T1000 (cell line): ENCODE measurements around the gene HCAR3.
A peak's percentile ranks its signal among the peaks of the same experiment; 100 is the strongest.
"Not testable (repeated sequence)": the region's sequence is repeated elsewhere in the genome, so short reads cannot be mapped to it uniquely, and the experiment has no call there.

ENCODE experiments used
- DNase-seq: peaks from one replicate; lab custom pipeline; 2025; ENCODE audit warnings: mixed read lengths; lab: John Stamatoyannopoulos, UW

Gene HCAR3

DNA sequence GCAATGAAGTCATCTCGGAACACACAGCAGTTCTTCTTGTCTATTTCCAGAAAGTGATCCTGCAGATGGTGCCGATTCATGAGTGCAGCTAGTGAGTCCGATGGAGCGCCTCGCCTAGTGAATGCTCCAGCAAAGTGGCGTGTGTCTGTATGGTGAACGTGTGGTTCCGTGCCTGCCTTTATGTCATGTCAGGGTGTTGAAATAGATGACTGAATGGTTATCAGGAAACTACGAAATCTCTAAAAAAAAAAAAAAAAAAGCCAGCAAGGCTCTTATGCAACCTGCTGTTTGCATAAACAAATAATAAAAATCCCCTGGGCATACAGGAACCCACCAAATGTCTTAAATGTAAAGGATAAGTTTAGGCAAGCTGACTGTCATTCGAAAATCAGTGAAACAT is at the start of gene HCAR3:
HCAR3 (minus strand) TSS at position 154 of the 400 bp plus-strand sequence; CDS start at position 80, 74 bp downstream.
- not testable (repeated sequence) for DNase-seq

DNA sequence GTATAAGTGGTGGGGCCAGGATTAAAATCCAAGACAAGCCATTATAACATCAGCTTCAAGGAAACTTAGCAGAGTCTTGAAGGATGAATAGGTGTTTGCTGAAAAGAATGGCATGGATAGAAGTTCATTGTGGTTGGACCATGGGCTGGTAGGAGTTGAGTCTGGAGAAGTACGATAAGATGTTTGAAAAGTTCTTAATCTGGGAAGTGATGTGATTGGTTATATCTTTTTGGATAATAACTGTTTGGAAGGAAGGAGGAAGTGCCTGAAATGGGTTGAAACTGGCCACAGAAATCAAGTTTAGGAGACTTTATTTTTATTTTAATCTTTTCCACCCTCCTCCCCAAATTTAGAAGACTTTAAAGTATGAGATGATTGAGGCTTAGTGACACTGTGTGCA is 41.0 kb upstream of the HCAR3 start:
- DNase-seq: no peak

DNA sequence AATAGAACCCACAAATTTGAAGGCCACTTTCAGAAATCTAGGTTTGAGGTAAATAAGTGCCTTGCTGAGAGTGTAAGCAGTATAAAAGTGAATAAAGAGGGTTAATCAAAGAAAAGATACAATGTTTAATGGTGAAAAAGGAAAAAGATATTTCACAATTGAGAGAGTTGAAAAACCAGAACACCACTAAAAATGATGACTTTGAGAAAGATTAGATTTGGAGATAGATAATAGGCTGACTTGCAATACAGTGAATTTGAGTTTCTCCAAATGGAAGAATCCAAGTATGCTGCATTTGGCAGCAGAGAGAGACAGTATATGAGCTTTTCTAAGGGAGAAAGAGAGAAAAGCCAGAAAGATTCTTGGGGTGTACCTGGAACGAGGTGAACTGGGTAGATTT is 38.2 kb upstream of the HCAR3 start:
- DNase-seq: no peak

DNA sequence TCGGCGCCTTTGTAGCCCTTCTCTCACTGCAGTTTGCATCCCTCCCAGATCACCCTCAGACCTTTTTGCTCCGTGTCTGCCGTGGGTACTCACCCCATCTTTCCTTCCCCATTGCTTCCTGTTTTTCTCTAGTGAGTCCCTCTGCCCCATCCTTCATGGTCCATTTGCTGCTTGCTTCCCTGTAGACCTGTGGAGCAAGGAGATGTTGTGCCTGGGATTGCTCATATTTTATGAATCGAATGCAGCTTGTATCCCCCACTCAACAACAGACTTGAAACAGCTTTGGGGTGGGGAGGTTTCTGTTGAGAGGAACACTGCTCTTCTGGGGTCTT is 36.7 kb upstream of the HCAR3 start:
- DNase-seq: no peak

DNA sequence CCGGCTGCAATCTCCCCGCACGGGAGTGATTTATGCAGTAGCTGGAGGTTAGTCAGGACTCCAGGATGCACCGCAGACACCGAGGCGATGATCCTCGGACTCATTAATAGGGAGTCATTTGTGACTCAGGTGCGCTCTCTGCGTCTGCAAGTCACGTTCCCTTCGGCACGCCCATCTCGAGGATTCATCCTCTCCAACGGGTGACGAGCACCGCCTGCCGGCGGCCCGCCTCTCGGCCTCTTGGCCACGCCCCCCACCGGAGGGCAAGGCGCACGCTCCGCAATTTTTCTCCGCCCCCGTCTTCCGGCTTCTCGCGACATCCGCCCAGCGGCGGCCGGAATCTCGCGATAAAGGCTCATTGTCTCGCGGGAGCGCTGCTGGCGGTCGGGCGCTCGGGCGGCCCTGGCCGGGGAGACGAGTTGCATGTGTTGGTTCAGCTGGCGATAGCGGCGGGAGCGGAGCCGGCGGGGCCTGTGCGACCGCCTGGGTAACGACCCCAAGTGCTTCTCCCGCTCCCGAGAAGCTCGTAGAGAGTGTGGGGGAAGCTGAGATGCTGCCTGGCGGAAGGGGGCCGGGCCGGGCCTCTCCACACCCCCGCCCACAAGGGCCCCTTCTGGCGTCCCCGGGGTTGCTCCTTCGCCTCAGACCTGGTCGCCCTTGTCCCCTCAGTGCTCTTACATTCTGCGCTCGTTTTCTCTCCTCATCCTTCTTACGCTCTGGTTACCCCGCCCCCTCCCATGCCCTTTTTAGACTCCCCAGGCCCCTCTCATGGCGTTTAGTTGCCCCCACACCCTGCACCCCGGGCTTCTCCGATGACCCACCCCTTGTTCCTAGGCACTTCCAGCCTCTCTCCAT is 36.1 kb upstream of the HCAR3 start, which contains the start of gene DENR:
DENR (plus strand) TSS at position 361 of the 855 bp plus-strand sequence. CDS start 878 bp downstream, outside the sequence.
- DNase-seq: peak; percentile 98

DNA sequence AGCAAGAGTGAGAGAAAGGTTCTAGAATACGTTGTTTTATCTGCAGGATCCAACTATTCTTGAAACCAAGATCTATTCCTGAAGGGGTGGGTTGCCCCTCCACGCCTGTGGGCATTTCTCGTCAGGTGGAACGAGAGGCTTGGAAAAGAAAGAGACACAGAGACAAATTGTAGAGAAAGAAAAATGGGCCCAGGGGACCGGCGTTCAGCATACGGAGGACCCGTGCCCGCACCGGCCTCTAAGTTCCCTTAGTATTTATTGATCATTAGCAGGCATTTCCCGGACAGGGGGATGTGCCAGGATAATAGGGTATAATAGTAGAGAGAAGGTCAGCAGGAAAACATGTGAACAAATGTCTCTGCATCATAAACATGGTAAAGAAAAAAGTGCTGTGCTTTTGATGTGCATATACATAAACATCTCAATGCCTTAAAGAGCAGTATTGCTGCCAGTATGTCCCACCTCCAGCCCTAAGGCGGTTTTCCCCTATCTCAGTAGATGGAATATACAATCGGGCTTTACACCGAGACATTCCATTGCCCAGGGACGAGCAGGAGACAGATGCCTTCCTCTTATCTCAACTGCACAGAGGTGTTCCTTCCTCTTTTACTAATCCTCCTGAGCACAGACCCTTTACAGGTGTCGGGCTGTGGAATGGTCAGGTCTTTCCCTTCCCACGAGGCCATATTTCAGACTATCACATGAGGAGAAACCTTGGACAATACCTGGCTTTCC is 34.3 kb upstream of the HCAR3 start:
- not testable (repeated sequence) for DNase-seq

DNA sequence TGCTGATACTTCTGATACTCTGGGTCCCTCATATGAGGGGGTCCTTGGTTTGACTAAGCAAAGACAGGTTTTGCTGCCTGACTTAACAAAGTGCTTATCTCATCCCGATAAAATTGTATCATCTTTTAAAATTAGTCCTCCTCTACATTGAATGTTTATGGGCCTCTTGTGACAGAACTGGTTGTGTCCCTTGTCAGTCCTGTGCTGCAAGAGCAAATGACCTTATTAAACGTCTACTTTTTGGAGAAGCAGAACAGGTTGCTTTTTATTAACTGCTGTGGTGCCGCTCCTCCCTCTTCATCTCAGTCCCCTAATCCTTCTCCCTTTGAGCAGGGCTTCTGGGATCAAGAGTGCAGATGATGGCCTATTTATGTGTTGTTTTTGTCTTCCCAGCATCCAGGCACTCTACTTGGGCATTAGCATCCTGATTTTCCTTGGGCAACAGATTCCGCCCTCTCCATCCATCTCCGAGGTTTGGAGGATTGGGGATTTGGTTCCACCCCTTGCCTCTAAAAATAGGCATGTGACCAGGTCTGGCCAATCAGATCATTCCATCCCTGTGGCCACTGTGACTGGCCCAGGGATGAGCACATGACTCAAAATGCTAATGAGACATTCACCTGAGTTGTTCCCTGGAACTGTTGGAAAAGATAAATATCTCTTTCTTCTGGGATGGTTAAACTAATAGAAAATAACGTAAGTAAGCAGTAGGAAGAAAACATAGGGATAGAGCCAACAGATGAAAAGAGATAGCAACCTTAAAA is 33.1 kb upstream of the HCAR3 start:
- no peak for DNase-seq

DNA sequence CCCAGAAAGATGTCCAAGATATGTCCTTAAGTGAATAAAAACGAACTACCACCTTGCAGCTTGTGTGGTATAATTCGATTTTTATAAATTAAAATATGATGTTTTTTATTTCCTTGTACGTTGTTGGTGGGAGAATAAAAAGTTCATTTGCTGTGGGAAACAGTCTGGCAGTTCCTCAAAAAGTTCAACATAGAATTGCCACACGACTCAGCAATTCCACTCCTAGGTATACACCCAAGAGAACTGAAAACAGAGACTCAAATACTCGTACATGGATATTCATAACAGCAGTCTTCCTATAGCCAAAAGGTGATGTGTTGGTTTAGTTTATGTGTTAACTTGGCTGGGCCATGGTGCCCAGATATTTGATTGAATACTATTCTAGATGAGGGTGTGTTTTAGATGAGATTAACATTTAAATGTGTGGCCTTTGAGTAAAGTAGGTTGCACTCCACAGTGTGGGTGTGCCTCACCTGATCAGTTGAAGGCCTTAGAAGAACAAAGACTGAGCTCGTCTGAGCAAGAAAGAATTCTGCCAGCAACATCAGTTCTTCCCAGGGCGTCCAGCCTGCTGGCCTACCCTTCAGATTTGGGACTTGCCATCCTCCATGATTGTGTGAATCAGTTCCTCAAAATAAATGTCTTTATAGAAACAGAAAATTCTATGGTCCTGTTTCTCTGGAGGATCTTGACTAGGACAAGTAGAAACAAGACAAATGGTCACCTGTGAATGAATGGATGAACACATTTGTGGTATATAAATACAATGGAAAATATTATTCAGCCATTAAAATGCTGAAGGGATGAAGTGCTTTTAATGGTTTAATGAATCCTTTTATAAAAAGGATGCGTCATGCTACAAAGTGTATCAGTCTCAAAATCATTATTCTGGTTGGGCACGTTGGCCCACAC is 30.9 kb upstream of the HCAR3 start:
- no peak for DNase-seq

DNA sequence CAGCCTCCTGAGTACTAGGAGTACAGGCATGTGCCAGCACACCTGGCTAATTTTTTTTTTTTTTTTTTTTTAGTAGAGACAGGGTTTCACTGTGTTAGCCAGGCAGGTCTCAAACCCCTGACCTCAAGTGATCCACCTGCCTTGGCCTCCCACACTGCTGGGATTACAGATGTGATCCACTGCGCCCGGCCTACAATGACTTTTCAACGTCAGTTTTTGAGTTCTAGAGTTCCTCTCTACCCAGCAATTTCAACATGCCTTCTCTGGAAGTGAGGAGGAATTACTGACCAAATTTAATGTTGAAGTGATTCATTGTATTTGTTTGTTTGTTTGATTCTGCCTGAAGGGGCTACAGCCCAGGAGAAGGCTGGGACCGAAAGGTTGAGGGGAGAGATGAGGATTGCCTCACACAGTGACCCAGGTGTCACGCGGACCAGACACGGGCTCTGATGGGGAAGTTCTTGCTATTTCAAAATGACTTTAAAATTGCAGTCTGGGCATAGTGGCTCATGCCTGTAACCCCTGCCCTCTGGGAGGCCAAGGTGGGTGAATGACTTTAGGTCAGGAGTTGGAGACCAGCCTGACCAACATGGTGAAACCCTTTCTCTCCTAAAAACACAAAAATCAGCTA is 27.4 kb upstream of the HCAR3 start:
- DNase-seq: no peak

DNA sequence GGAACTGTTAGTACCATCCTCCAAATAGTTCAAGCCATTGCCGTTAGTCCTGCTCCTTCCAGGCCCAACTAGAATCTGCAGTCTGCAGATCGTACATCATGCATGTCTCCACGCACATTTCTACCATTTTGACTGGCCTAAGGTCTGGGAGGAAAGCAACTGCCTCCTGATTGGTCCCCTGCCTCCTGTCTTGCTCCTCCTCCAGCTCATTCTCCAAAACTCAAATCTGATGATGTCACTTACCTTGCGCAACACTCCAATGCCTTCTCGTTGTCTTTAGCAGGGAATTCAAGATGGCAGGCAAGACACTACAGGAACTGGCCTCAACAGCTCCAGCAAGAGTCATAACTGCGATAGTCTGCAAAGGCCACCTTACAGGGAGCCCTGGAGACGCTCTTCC is 23.7 kb upstream of the HCAR3 start:
- DNase-seq: no peak

DNA sequence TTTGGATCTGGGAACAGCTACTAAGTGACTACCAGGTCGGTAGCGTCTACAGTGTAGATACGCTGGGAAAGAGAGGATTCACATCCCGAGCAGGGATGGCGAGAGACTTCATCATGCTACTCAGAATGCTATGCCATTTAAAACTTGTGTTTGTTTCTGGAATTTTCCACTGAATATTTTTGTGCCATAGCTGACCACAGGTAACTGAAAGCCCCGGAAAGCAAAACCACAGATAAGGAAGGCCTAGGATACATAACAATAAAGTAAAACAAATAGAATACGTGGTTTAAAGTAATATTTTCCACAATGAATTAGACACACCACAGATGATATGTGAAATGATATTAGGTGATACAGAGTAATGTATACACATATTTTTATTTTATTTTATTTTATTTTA is 22.0 kb upstream of the HCAR3 start:
- DNase-seq: no peak

DNA sequence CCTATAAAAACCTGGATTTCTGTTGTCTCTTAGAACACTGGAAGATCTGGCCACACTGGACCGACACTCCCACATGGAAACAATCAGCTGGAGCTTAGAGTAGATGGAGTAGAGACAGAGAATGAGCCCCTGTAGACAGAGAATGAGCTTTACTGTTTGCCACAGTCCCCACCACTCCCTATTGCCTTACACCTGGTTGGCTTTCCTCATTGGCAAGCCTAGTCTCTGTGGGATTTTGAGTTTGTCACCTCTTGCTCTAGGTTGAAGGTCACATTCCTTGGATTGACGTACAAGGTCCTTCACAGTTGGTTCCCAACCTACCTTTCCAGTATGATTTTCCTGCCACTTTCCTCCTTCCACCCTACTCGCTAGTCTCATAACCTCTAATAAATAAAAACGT is 16.0 kb upstream of the HCAR3 start:
- DNase-seq: no peak

DNA sequence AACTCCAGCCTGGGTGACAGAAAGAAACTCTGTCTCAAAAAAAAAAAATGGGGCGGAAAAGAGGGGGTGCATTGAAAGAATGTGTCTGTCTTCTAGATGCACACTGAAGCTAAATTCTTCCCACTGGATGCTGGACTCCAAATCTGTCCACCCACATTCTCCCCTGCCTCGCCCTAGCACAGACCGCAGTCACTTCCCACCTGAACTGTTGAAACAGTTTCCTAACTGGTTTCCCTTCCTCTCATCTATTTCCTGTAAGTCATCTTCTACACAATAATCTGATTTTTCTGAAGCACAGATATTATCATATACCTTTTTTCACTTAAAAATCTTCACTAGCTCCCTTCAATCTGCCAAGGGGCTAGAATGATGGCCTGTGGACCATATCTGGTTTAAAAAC is 15.6 kb upstream of the HCAR3 start:
- DNase-seq: no peak

DNA sequence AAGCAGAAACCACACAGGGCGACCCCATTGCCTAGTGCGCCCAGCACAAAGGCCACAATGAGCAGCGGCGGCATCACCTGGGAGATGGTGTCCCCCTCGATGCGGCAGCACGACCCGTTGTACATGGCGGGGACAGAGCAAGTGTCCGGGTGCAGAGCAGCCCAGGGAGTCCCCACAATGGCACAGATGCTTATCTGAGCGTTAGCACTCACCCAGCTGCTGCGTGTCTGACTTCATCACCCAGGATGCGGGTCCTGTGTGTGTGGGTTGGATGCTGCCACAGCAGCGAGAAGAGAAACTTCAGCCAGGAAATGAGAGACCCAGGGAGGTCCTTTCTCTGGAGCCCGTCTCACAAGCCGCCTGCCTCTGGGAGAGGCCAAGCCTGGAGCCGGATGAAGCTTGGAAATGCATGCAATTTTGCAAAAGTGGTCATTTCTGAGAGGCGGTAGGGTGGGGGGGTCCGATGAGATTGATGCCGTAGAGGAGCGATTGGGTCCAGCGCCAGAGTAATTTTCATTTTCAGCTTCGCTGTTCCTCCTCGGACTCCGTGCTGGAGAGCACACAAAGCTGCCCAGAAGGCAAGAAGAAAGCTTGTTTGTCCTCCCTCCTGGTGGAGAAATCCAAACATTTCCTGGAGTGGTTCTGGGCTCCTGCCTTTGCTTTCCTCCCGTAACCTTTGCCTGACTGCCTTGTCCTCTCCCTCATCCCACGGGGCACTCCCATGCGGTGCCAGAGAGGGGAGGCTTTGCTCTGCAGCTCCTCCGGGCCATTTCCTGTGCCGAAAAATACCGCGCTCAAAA is 13.8 kb upstream of the HCAR3 start, which contains the start of gene HCAR1:
HCAR1 (minus strand) TSS at position 630 of the 800 bp plus-strand sequence; CDS start at position 125, 505 bp downstream.
- DNase-seq: no peak

DNA sequence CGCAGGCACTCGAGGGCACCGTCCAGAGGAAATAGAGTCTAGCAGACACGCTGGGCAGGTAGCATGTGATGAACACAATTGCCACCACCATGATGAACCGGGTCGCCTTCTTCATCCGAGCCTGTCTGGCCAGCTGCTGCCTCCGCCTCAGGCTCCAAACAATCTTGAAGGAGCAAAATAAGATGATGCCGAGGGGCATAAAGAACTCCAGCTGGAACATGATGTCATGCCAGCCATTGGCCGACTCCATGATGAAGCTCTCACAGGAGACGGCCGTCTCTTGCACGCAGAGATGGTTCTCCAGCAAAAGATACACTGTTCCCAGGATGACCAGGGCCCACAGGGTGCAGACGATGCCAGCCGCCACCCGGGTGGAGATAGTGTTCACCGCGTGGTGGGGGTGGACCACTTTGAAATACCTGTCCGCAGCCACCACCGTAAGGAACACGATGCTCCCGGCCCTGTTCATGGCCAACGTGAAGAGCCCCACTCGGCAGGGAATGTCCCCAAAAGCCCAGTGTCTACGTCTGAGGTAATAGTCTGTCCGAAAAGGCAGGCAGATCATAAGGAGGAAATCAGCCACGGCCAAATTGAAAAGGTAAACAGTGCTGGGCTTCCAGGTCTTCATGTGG is 13.1 kb upstream of the HCAR3 start:
- DNase-seq: no peak

DNA sequence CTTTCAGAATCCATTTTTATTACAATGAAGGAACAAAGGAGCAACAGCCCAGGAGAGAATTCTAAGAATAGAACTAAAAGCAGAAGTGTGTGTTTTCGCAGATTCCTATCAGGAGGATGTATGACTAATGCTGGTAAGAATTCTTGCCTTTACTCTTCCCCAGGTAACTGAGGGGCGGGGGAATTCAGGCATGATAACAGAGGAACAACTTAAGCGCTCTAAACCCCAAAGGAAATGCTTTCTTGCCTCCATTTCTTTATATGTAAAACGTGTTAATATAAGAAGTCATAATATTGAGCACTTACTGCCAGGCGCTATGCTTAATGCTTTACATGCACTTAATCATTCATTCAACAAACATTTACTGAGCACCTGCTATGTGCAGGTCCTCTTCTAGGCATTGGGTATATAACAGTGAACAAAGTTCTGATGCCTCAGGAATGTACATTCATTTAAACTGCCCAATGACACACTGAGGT is 9.5 kb upstream of the HCAR3 start:
- no peak for DNase-seq

DNA sequence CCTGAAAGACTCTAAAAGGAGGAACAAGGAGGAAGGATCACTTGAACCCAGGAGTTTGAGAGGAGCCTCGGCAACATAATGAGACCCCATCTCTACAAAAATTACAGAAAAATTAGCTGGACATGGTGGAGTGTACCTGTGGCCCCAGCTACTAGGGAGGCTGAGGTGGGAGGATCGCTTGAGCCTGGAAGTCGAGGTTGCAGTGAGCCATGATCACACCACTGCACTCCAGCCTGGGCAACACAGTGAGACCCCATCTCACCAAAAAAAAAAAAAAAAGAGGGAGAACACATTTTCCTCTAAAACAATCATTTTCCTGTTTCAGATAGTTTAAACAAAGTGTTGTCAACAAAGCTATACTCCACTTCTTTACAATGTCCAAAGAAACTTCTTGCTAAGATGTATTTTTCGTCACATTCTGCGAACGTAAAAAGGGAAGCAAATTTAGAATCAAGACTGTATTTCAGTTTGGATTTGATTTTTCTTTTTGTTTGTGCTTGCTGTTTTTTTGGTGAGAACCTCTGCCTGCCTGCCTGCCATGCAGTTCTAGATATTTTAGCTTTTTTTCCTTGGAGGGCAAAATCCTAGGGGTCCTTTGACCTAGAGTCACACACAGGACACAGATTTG is 9.0 kb upstream of the HCAR3 start:
- DNase-seq: no peak

DNA sequence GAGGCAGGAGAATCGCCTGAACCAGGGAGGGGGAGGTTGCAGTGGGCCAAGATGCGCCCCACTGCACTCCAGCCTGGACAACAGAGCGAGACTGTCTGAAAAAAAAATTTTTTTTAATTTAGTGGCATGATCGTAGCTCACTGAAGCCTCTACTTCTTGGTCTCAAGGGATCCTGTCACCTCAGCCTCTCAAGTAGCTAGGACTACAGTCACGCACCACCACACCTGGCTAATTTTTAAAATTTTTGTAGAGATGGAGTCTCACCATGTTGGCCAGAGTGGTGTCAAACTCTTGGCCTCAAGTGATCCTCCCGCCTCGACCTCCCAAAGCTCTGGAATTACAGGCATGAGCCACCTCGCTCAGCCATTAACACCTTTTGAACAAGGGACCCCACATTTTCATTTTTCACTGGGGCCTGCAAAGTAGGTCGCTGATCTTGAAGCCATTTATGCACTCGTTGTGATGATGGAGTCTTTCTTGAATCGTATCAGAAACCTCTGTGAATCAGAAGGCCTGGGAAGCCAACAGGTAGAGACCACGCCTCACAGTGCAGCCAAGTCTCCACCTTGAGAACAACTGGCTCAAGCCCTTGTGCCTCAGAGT is 8.1 kb upstream of the HCAR3 start:
- no peak for DNase-seq
